HG02884 (cell line): ENCODE data around the gene CDH23.

Experiments
- ATAC-seq: cut with Tn5 transposase; IDR thresholded peaks from one replicate; pipeline ENCODE4 v1.9.1; 2021; ENCODE audit warnings: mild to moderate bottlenecking, moderate library complexity; ENCODE audit not compliant: unreplicated experiment

CDH23 gene

GRCh38 chr10:71554671-71555070 lies 158.0 kb downstream of the CDH23 start:
- no peak for ATAC-seq

GRCh38 chr10:71555087-71555723 lies 158.5 kb downstream of the CDH23 start:
- no peak for ATAC-seq

- ATAC-seq: no peak
Measured at GRCh38 chr10:71555724-71556119, 159.0 kb downstream of the CDH23 start.

- ATAC-seq: no peak
Measured at GRCh38 chr10:71558991-71559390, 162.3 kb downstream of the CDH23 start.

- ATAC-seq: no peak
Measured at GRCh38 chr10:71561003-71561574, 164.4 kb downstream of the CDH23 start.

GRCh38 chr10:71562181-71562580 lies 165.5 kb downstream of the CDH23 start:
- ATAC-seq: no peak

GRCh38 chr10:71562904-71563303 lies 166.2 kb downstream of the CDH23 start:
- no peak for ATAC-seq

GRCh38 chr10:71564194-71564820 lies 167.6 kb downstream of the CDH23 start:
- ATAC-seq: no peak

GRCh38 chr10:71565284-71566000 lies 168.7 kb downstream of the CDH23 start:
- ATAC-seq: no peak

- no peak for ATAC-seq
Measured at GRCh38 chr10:71567006-71567405, 170.3 kb downstream of the CDH23 start.

GRCh38 chr10:71568896-71569492 lies 172.3 kb downstream of the CDH23 start:
- ATAC-seq: no peak

- ATAC-seq: no peak
Measured at GRCh38 chr10:71569775-71570588, 173.3 kb downstream of the CDH23 start.

GRCh38 chr10:71571460-71572175 lies 174.9 kb downstream of the CDH23 start:
- ATAC-seq: no peak

GRCh38 chr10:71572962-71573361 lies 176.2 kb downstream of the CDH23 start:
- no peak for ATAC-seq

GRCh38 chr10:71573562-71574518 lies 177.1 kb downstream of the CDH23 start:
- no peak for ATAC-seq

GRCh38 chr10:71575451-71575850 lies 178.7 kb downstream of the CDH23 start:
- no peak for ATAC-seq

- no peak for ATAC-seq
Measured at GRCh38 chr10:71575934-71576801, 179.4 kb downstream of the CDH23 start.

- no peak for ATAC-seq
Measured at GRCh38 chr10:71576842-71577241, 180.1 kb downstream of the CDH23 start.
